Measurements from ENCODE around the gene ZNF879.

The ZNF879 gene

DNA sequence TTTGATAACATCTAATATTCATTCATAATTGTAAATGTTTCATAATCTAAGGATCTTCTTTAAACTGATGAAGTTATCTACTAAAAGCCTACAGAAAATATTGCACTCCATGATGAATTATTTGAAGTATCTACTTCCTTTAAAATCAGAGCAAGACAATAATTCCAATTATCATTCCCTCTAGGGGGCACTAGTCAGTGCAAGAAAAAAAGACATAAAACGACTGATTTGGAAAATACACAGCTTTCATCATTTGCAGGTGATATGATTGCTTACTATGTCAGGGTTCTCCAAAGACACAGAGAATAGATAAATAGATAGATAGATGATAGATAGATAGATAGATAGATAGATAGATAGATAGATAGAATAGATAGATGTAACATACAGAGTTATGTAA lies 14.9 kb upstream of the ZNF879 start:
- no peak for DNase-seq

GRCh38 chr5:179033004-179033580 lies 9.5 kb downstream of the ZNF879 start:
- DNase-seq, result no peak

DNA sequence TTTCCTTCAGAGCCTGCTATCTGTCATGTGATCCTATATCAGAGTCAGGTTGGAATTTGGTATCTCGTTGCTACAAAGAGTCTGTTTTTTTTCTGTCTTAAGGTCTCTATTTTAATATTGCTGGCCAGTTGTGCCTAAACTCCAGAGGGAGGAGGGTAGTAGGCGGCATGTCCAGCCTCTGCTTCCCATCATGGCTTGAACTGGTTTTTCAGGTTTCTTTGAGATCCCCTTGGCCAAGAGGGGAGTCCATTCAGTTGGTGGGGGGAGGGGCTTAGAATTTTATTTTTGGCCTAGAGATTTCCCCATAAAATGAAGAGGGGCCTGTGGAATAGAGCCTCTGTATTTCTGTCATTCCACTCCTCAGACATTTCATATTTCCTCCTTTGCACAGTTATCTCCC lies 21.2 kb downstream of the ZNF879 start:
- no peak for DNase-seq

GRCh38 chr5:179051784-179052183 lies 28.2 kb downstream of the ZNF879 start:
- DNase-seq, result no peak

DNA sequence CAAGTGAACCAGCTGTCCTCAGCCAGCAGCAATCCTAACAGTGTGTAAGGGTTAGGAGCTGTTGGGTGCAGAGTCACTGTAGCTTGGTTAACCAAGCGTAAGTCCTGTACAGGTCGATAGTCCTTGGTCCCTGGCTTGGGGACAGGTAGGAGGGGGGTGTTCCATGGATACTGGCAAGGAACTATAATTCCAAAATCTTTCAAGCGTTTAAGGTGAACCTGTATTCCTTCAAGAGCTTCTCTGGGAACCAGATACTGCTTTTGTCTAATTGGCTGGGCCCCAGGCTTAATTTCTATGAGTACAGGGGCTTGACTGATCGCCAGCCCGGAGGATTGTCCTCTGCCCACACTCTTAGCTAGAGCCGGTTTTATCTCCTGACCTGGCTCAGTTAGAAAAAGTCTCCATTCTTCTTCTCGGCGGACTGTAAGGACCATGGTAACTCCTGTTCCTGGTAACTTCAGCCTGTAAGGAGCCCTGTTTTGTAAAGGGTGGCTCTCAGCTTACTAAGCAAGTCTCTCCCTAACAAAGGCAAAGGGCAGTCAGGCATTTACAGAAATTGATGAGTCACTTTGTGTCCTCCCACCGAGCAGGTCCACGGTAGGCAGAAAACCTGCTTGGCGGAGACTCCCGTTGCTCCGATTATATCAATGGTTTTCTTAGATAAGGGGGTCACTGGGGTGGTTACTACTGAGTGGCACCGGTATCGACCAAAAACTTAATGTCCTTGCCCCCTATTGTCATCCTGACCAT lies 30.6 kb downstream of the ZNF879 start:
- DNase-seq, result no peak

GRCh38 chr5:179054876-179055275 lies 31.3 kb downstream of the ZNF879 start:
- no peak for DNase-seq

GRCh38 chr5:179055436-179055835 lies 31.8 kb downstream of the ZNF879 start:
- no peak for DNase-seq

- no peak for DNase-seq
Measured at GRCh38 chr5:179055841-179056240, 32.2 kb downstream of the ZNF879 start.

DNA sequence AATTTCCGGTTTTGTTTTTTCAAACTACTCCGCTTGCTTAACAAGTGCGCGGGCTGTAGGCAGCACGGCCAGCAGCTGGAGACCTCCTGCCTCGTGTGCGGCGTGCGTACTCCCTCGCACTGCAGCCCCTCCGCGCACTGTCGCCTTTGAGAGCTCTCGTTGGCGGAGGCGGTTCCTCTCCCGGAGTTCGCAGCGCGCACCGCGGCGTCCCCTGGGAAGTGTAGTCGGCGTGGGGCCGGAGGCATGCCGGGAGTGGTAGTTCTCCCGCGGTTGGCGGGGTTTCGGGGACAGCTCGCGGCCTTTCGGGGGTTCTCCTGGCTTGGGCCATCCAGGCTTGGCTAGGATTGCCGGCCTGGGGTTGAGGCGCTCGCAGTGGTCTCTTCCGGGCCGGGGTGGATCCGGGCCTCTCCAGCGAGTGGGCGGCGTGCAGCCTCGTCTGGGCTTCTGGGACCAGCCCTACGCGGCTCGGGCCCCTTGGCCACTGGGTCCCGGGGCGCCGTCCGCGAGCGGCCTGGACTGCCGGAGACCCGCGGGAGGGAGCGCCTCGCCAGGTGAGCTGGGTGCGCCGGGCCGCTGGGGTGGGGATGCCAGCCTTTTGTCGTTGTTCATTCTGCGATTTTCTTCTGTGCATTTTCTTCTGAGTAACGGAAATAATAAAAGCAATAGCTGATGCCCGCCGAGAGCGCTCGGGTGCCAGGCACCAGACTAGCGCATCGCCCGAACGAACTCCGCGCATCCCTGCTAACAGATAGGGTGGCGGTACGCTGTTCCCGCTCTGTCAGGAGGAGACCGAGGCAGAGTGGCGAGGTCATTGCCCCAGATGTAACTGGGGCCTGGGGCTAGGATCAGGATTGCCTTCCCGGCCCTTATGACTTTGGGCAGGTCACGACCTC lies 36.8 kb downstream of the ZNF879 start, which contains the start of gene ZNF354C:
Gene ZNF354C (plus strand): TSS at position 258 of the 893 bp plus-strand sequence. CDS start 1,696 bp downstream, outside the sequence.
- DNase-seq, result peak; percentile 80

DNA sequence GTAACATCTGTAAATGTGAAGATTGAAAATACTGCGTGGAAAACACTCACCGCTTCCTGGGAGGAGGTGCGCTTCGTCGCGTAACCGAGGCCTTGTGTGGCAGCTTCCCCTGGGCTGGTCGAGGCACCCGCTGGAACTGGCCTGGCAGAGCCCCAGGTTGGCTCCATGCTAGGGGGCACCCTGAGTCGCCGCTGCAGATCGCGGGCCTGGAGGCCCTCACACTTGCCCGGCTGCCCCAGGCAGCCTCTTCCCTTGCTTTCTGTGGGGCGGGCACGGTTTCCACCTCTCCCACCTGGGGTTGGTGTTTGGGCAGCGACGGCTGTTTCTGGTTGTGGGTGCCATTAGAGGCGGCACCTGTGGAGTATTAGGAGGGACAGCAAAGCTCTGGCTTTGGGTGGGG lies 37.4 kb downstream of the ZNF879 start:
- no peak for DNase-seq

GRCh38 chr5:179065703-179066102 lies 42.1 kb downstream of the ZNF879 start:
- DNase-seq, result no peak

- no peak for DNase-seq
Measured at GRCh38 chr5:179079165-179079987, 55.8 kb downstream of the ZNF879 start.

- DNase-seq, result no peak
Measured at GRCh38 chr5:179080724-179081123, 57.1 kb downstream of the ZNF879 start.
